Upper lobe of right lung (tissue), 1 donor: Measurements from ENCODE around the gene ST8SIA5. TPM values are rescaled to one million over a fixed set of nuclear protein-coding genes. Genes with fewer than 3 reads are reported as not detected.
A peak's percentile ranks its signal among the peaks of the same experiment; 100 is the strongest.

Source experiments
- ATAC-seq: fragments of 200-7000 bp; cut with Tn5 transposase; one replicate; pipeline ENCODE4 v1.9.1; 2020; ENCODE audit warnings: mild to moderate bottlenecking, moderate library complexity
- DNase-seq: peaks from one replicate; pipeline ENCODE4 v3.0.0-alpha.2; 2020
- H3K27ac ChIP-seq: fragments of 200-600 bp; one replicate; pipeline ENCODE4 v1.8.0; 2022
- H3K27me3 ChIP-seq: fragments of 200-600 bp; one replicate; pipeline ENCODE4 v1.8.0; 2022; ENCODE audit warnings: mild to moderate bottlenecking
- H3K36me3 ChIP-seq: fragments of 200-600 bp; one replicate; pipeline ENCODE4 v1.8.0; 2022
- H3K4me1 ChIP-seq: fragments of 200-600 bp; one replicate; pipeline ENCODE4 v1.8.0; 2022
- H3K4me3 ChIP-seq: fragments of 200-600 bp; one replicate; pipeline ENCODE4 v1.8.0; 2022; ENCODE audit warnings: mild to moderate bottlenecking
- H3K9me3 ChIP-seq: fragments of 200-600 bp; one replicate; pipeline ENCODE4 v1.8.0; 2022
- CTCF ChIP-seq: fragments of 200-600 bp; IDR thresholded peaks from one replicate; pipeline ENCODE4 v1.8.0; 2022; ENCODE audit warnings: antibody characterized with exemption
- intact Hi-C: fragments of 100-400 bp; cut with DNase I; formaldehyde crosslinking; loops from one replicate; pipeline ENCODE4 v1.11.0; 2022
- total RNA-seq: library from RNA; stranded (reverse); fragmentation: NEBNext Ultra II Directional; extraction: Animal tissue kit (Norgen Biotek cat#: 25700); gene quantifications from one replicate; pipeline ENCODE4 v1.2.1, GENCODE V29; 2021
- donor health status: DM: no; HTN: yes; CAD: no; lungs with severe emphysema.

ST8SIA5 gene
- total RNA-seq, 1 donor from 2014 or later: not detected

- ATAC-seq: no peak
- Histone ChIP-seq H3K9me3 (no peaks in the 10 kb centered on the region), H3K27me3 (no peaks in the 10 kb centered on the region), H3K36me3 (no peaks in the 10 kb centered on the region), H3K27ac (no peak overlapping the region), H3K4me1 (no peaks in the 10 kb centered on the region), H3K4me3 (no peak overlapping the region)
- no peak for DNase-seq
- no peak for TF ChIP-seq CTCF
- intact Hi-C loops: no loop called here
Observed at GRCh38 chr18:46686186-46686585, 70.7 kb downstream of the ST8SIA5 start.

DNA sequence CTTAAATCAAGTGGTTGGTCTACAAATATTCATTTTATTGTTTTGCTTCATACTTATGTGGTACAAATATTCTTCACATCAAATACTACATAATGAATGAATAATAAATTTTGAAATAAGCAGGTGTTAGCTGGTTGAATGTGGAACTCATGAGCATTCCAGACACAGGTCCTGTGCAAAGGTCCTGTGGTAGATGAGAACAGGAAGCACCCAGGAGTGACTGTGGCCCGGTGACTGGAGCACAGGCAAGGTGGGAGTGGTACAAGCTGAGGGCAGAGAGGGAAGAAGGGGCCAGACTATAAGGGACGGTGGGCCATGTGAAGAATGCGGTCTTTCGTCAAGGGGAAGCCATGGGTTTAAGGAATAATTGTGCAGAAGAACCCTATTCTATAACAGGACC lies 73.6 kb downstream of the ST8SIA5 start:
- ATAC-seq: no peak

DNA sequence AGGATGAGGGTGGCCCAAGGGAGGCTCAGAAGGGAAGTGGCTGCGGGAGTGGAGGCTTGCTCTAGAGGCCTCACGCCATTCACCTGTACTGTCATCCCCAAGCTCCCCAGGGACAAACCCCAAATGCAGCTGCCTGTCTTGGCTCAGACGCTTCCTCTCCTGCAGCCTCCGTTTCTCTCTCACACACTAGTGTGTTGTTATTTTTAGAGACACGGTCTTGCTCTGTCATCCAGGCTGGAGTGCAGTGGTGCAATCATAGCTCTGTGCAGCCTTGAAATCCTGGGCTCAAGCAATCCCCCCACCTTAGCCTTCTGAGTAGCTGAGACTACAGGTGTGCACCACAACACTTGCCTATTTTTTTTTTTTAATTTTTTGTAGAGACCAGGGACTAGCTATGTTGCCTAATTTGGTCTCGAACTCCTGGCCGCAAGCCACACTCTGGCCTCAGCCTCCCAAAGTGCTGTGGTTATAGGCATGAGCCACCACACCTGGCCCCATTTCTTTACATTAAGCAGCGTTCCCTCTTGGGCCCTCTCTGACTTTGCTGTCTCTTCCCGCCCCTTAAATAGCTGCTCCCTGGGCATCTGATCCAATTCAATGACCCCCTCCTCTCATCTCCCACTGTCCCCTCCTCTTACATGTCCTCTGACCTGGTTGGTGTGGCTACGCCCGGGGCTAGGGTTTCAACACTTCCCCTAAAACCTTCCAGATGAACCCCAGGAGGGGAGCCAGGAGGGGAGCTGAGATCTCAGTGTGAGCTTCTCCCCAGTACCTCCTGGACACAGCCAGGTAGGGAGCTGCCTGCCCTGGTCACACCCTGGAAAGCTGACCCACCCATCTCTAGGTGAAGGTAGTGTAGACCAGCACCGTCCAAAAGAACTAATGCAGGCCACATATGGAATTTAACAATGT lies 75.8 kb downstream of the ST8SIA5 start:
- H3K36me3 ChIP-seq: no peaks in the 10 kb centered on the region
- intact Hi-C loops: no loop called here
- no peak overlapping the region for H3K27ac ChIP-seq
- H3K27me3 ChIP-seq: no peaks in the 10 kb centered on the region
- no peak overlapping the region for H3K4me3 ChIP-seq
- no peaks in the 10 kb centered on the region for H3K4me1 ChIP-seq
- DNase-seq: no peak
- no peak for ATAC-seq
- no peaks in the 10 kb centered on the region for H3K9me3 ChIP-seq
- no peak for TF ChIP-seq CTCF

More for the DNA sequence above, 73.6 kb downstream of the ST8SIA5 start:
- Histone ChIP-seq H3K9me3 (no peaks in the 10 kb centered on the region), H3K27me3 (no peaks in the 10 kb centered on the region), H3K4me3 (no peak overlapping the region), H3K4me1 (no peaks in the 10 kb centered on the region), H3K36me3 (no peaks in the 10 kb centered on the region), H3K27ac (no peak overlapping the region)
- intact Hi-C loops: no loop called here
- no peak for TF ChIP-seq CTCF
- no peak for DNase-seq

DNA sequence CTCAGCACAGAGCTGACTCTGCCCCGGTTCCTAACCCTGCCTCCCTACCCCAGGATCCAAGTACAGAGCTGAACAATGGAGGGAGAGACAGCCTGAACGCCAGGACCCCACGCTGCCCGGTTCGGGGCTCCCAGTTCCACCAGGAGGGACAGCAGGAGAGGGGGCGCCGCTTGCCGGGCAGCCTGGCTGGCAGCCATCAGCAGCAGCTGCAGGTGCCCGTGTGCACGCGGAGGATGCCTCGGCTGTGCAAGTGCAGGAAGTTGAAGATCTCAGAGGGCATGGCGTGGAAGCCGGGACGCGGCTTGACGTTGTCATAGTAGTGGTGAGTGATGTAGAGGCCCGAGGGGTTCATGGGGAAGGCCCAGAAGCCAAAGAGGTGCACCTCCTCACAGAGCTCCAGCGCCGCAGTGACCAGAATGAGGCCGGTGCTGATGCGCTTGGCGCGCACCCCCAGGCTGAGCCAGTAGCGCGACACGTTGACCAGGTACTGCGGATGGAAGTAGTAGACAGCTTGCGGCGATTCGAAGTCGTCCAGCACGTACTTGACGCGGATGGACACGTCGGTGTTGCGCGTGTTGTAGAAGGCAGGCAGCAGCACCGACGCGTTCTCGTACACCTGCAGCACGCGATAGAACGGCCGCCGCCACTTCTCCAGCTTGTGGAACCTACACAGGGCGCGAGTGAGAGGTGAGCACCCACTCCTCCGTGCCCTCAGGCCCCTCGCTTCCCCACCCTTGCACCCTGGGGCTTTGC lies 76.8 kb downstream of the ST8SIA5 start:
- H3K27me3 ChIP-seq: peaks cover 4% of the 10 kb centered on the region
- H3K27ac ChIP-seq: no peak overlapping the region
- peak; percentile 5 for ATAC-seq
- intact Hi-C loops: no loop called here
- TF ChIP-seq CTCF: no peak
- no peak overlapping the region for H3K4me3 ChIP-seq
- no peaks in the 10 kb centered on the region for H3K36me3 ChIP-seq
- DNase-seq: no peak
- no peaks in the 10 kb centered on the region for H3K9me3 ChIP-seq
- H3K4me1 ChIP-seq: no peaks in the 10 kb centered on the region

- Histone ChIP-seq H3K4me3 (no peak overlapping the region), H3K27ac (no peak overlapping the region), H3K27me3 (peaks cover 4% of the 10 kb centered on the region), H3K36me3 (no peaks in the 10 kb centered on the region), H3K4me1 (no peaks in the 10 kb centered on the region), H3K9me3 (no peaks in the 10 kb centered on the region)
- DNase-seq (no peak), ATAC-seq (no peak)
- intact Hi-C loops: no loop called here
- no peak for TF ChIP-seq CTCF
Observed at GRCh38 chr18:46678785-46679399, 78.0 kb downstream of the ST8SIA5 start.
